KMS-11 (cell line): ENCODE data around the gene MACROD2.

ENCODE experiments used
- H2AFZ ChIP-seq: fragments of 200-600 bp; sonication (generic); 2 replicates; pipeline ENCODE4 v1.6.1; 2016; ENCODE audit warnings: antibody characterized with exemption, mixed run types, low read depth
- H3K27ac ChIP-seq: fragments of 200-600 bp; sonication (generic); 2 replicates; pipeline ENCODE4 v1.6.1; 2016; ENCODE audit warnings: mild to moderate bottlenecking, mixed run types
- H3K27me3 ChIP-seq: fragments of 200-600 bp; sonication (generic); 2 replicates; pipeline ENCODE4 v1.6.1; 2017; ENCODE audit warnings: mild to moderate bottlenecking, low read depth, mixed run types, moderate library complexity; ENCODE audit not compliant: insufficient read depth
- H3K36me3 ChIP-seq: fragments of 200-600 bp; sonication (generic); 2 replicates; pipeline ENCODE4 v1.6.1; 2017; ENCODE audit warnings: mild to moderate bottlenecking, mixed run types; ENCODE audit not compliant: insufficient read depth
- H3K4me1 ChIP-seq: fragments of 200-600 bp; sonication (generic); 2 replicates; pipeline ENCODE4 v1.6.1; 2016; ENCODE audit warnings: mild to moderate bottlenecking, low read depth, mixed run types; ENCODE audit not compliant: poor library complexity, severe bottlenecking
- H3K4me2 ChIP-seq: fragments of 200-600 bp; sonication (generic); 2 replicates; pipeline ENCODE4 v1.7.0; 2016; ENCODE audit warnings: mild to moderate bottlenecking, mixed run types
- H3K4me3 ChIP-seq: fragments of 200-600 bp; sonication (generic); IDR thresholded peaks from 2 replicates; pipeline ENCODE4 v1.6.1; 2017; ENCODE audit warnings: low read depth, low read length, mixed read lengths; ENCODE audit not compliant: insufficient read depth
- H3K79me2 ChIP-seq: fragments of 200-600 bp; sonication (generic); 2 replicates; pipeline ENCODE4 v1.6.1; 2016; ENCODE audit warnings: low read depth, mixed run types; ENCODE audit not compliant: insufficient read depth
- H3K9ac ChIP-seq: fragments of 200-600 bp; sonication (generic); 2 replicates; pipeline ENCODE4 v1.6.1; 2016; ENCODE audit warnings: mild to moderate bottlenecking, mixed run types
- H4K20me1 ChIP-seq: fragments of 200-600 bp; sonication (generic); 2 replicates; pipeline ENCODE4 v1.6.1; 2016; ENCODE audit warnings: mild to moderate bottlenecking, mixed run types; ENCODE audit not compliant: insufficient read depth
- CTCF ChIP-seq: fragments of 200-600 bp; sonication (generic); conservative IDR thresholded peaks from 2 replicates; pipeline ENCODE4 v1.6.1; 2017; ENCODE audit warnings: low read depth, mild to moderate bottlenecking, antibody characterized with exemption, low read length, moderate library complexity, mixed read lengths

MACROD2 gene

GRCh38 chr20:14986026-14986655 is 990.8 kb downstream of the MACROD2 start:
- H3K27me3 ChIP-seq, result no peaks in the 10 kb centered on the region
- no peak overlapping the region for H3K4me3 ChIP-seq
- H2AFZ ChIP-seq, result no peak overlapping the region
- H3K4me2 ChIP-seq, result no peak overlapping the region
- H3K36me3 ChIP-seq, result no peaks in the 10 kb centered on the region
- TF ChIP-seq CTCF, result no peak
- H3K79me2 ChIP-seq, result no peaks in the 10 kb centered on the region
- no peak overlapping the region for H3K27ac ChIP-seq
- H3K9ac ChIP-seq, result no peak overlapping the region
- H3K4me1 ChIP-seq, result no peaks in the 10 kb centered on the region
- no peaks in the 10 kb centered on the region for H4K20me1 ChIP-seq

- H3K79me2 ChIP-seq, result no peaks in the 10 kb centered on the region
- H3K9ac ChIP-seq, result no peak overlapping the region
- no peaks in the 10 kb centered on the region for H3K27me3 ChIP-seq
- H4K20me1 ChIP-seq, result no peaks in the 10 kb centered on the region
- no peak for TF ChIP-seq CTCF
- H3K4me1 ChIP-seq, result no peaks in the 10 kb centered on the region
- H3K4me2 ChIP-seq, result no peak overlapping the region
- H3K4me3 ChIP-seq, result no peak overlapping the region
- H3K27ac ChIP-seq, result no peak overlapping the region
- H2AFZ ChIP-seq, result no peak overlapping the region
- no peaks in the 10 kb centered on the region for H3K36me3 ChIP-seq
Measured at GRCh38 chr20:14986656-14987055, 991.3 kb downstream of the MACROD2 start.

GRCh38 chr20:14989535-14990290 is 994.4 kb downstream of the MACROD2 start:
- no peak overlapping the region for H3K27ac ChIP-seq
- no peaks in the 10 kb centered on the region for H3K79me2 ChIP-seq
- H2AFZ ChIP-seq, result no peak overlapping the region
- H3K4me2 ChIP-seq, result no peak overlapping the region
- no peak overlapping the region for H3K4me3 ChIP-seq
- H3K9ac ChIP-seq, result no peak overlapping the region
- no peaks in the 10 kb centered on the region for H3K4me1 ChIP-seq
- no peak for TF ChIP-seq CTCF
- no peaks in the 10 kb centered on the region for H3K27me3 ChIP-seq
- H4K20me1 ChIP-seq, result no peaks in the 10 kb centered on the region
- H3K36me3 ChIP-seq, result no peaks in the 10 kb centered on the region

GRCh38 chr20:14991023-14991422 is 995.7 kb downstream of the MACROD2 start:
- H3K79me2 ChIP-seq, result no peaks in the 10 kb centered on the region
- no peak for TF ChIP-seq CTCF
- H3K4me3 ChIP-seq, result no peak overlapping the region
- no peak overlapping the region for H3K27ac ChIP-seq
- no peaks in the 10 kb centered on the region for H3K27me3 ChIP-seq
- H3K4me1 ChIP-seq, result no peaks in the 10 kb centered on the region
- H3K9ac ChIP-seq, result no peak overlapping the region
- H3K36me3 ChIP-seq, result no peaks in the 10 kb centered on the region
- no peak overlapping the region for H2AFZ ChIP-seq
- no peaks in the 10 kb centered on the region for H4K20me1 ChIP-seq
- no peak overlapping the region for H3K4me2 ChIP-seq
